Sigmoid colon (tissue), 7 donors: ENCODE results near the gene ATXN10. TPM values are rescaled to one million over a fixed set of nuclear protein-coding genes. Genes with fewer than 3 reads are reported as not detected.

Experiments
- DNase-seq: peaks from one replicate; pipeline ENCODE4 v3.0.0-alpha.2; 2019
- H3K27ac ChIP-seq, 4 donors: fragments of 200-600 bp; sonication (generic); one replicate each; pipeline ENCODE4 v1.5.1; 2016 to 2019; ENCODE audit warnings: mild to moderate bottlenecking in 1 of 4
- H3K27me3 ChIP-seq, 3 donors: fragments of 200-600 bp; sonication (generic); one replicate each; pipeline ENCODE4 v1.5.1; 2019; ENCODE audit warnings: mild to moderate bottlenecking in 1 of 3
- H3K36me3 ChIP-seq, 4 donors: fragments of 200-600 bp; sonication (generic); one replicate each; pipeline ENCODE4 v1.5.1; 2016 to 2019
- H3K4me1 ChIP-seq, 4 donors: fragments of 200-600 bp; sonication (generic); one replicate each; pipeline ENCODE4 v1.5.1; 2017 to 2019
- H3K4me3 ChIP-seq, 4 donors: fragments of 200-600 bp; sonication (generic); one replicate each; pipeline ENCODE4 v1.5.1; 2017 to 2019; ENCODE audit warnings: mild to moderate bottlenecking in 2 of 4, moderate library complexity in 1 of 4
- H3K9me3 ChIP-seq, 4 donors: fragments of 200-600 bp in 3 of 4; sonication (generic) in 3 of 4; one replicate each; pipeline versions ENCODE4 v1.5.1 to v1.6.1; 2013 to 2019
- EP300 ChIP-seq, 4 donors: sonication (generic); formaldehyde crosslinking; IDR thresholded peaks; one replicate each; pipeline ENCODE4 v1.6.1; 2017; ENCODE audit warnings: antibody characterized with exemption in 4 of 4
- POLR2A ChIP-seq, 2 donors: fragments of 450-650 bp; IDR thresholded peaks; one replicate each; pipeline ENCODE4 v1.6.1; 2016; ENCODE audit warnings: antibody characterized with exemption in 2 of 2, mild to moderate bottlenecking in 2 of 2, moderate library complexity in 2 of 2
- POLR2AphosphoS5 ChIP-seq, 4 donors: sonication (generic); formaldehyde crosslinking; IDR thresholded peaks; one replicate each; pipeline ENCODE4 v1.6.1; 2017; ENCODE audit warnings: antibody characterized with exemption in 4 of 4
- WGBS, 2 donors: extraction: QIAGEN DNeasy Blood & Tissue Kit; methylation state at CpG; one replicate each; pipeline ENCODE4 v1.1.7; 2013; 5-methylcytosine and 5-hydroxymethylcytosine counted together
- intact Hi-C: fragments of 100-400 bp; cut with DNase I; formaldehyde crosslinking; loops from one replicate; pipeline ENCODE4 v1.15.1; 2023
- polyA plus RNA-seq, 3 donors: library from polyadenylated mRNA; stranded (reverse); fragments of 200-250 nt; gene quantifications; one replicate each; pipeline ENCODE4 v1.2.3, GENCODE V29; 2013
- total RNA-seq, 4 donors: library from RNA; depleted of rRNA; stranded (reverse); fragments of >200 nt; gene quantifications; one replicate each; pipeline ENCODE4 v1.1.0, GENCODE V29; 2016
- TF ChIP-seq, protein P1 (sequence below), 4 experiments: fragments of 450-650 bp in 3 of 4; fragments of 200-600 bp in 1 of 4; IDR thresholded peaks; one replicate each; pipeline ENCODE4 v1.5.1; 2016 to 2019; ENCODE audit warnings: antibody characterized with exemption in 4 of 4, mild to moderate bottlenecking in 3 of 4, moderate library complexity in 2 of 4
- donor health status: healthy with polysubstance abuse.
- donor health status: Bipolar disorder and iron deficiency.
- donor health status: healthy.

Gene ATXN10
- total and polyA plus RNA-seq, 7 donors: 37.9 to 187 (median 160) TPM

DNA sequence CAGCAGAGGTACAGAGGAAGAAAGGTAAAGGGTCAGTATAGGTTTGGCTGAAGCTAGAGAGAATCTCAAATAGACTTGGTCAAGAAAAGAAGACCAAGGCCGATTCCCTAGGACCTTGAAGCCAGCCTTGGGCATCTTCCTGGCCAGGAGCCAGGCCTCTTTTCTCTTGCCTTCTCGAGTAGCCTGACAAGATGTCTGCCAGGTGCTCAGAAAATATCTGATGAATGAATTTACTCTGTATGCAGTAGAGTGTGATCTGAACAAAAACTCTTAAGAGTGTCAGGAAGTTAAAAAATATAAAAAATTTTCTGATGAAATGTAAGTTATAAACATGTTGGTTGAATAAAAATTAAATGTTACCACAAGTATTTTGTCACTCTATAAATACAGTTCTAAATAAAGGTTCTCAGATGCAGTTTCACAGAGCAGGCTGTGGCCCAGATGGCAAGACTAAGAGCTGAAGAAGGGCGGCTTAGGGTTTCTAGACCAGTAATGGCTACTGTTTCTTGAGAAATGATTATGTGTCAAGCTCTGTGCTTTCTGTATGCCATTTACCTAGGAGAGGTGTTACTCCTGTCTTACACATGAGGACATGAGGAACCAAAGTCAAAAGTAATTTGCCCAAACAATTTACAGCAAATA lies 98.1 kb downstream of the ATXN10 start:
- H3K4me3 ChIP-seq: no peak overlapping the region
- TF ChIP-seq POLR2A (IDR thresholded peaks at IDR 0.05): no peak
- TF ChIP-seq POLR2AphosphoS5 (IDR thresholded peaks at IDR 0.05): no peak
- TF ChIP-seq, protein P1, sequence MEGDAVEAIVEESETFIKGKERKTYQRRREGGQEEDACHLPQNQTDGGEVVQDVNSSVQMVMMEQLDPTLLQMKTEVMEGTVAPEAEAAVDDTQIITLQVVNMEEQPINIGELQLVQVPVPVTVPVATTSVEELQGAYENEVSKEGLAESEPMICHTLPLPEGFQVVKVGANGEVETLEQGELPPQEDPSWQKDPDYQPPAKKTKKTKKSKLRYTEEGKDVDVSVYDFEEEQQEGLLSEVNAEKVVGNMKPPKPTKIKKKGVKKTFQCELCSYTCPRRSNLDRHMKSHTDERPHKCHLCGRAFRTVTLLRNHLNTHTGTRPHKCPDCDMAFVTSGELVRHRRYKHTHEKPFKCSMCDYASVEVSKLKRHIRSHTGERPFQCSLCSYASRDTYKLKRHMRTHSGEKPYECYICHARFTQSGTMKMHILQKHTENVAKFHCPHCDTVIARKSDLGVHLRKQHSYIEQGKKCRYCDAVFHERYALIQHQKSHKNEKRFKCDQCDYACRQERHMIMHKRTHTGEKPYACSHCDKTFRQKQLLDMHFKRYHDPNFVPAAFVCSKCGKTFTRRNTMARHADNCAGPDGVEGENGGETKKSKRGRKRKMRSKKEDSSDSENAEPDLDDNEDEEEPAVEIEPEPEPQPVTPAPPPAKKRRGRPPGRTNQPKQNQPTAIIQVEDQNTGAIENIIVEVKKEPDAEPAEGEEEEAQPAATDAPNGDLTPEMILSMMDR (IDR thresholded peaks at IDR 0.05): no peak
- TF ChIP-seq EP300 (IDR thresholded peaks at IDR 0.05): no peak
- H3K27me3 ChIP-seq: no peaks in the 10 kb centered on the region
- H3K4me1 ChIP-seq: peaks cover 0 to 18% (median 9%) of the 10 kb centered on the region in 4 donors
- H3K36me3 ChIP-seq: no peaks in the 10 kb centered on the region
- intact Hi-C loops: no loop called here
- H3K27ac ChIP-seq: no peak overlapping the region
- WGBS, 2 donors: 84 to 92% methylated on average over 3 of the region's 3 CpGs
- no peaks in the 10 kb centered on the region for H3K9me3 ChIP-seq
- DNase-seq: no peak

DNA sequence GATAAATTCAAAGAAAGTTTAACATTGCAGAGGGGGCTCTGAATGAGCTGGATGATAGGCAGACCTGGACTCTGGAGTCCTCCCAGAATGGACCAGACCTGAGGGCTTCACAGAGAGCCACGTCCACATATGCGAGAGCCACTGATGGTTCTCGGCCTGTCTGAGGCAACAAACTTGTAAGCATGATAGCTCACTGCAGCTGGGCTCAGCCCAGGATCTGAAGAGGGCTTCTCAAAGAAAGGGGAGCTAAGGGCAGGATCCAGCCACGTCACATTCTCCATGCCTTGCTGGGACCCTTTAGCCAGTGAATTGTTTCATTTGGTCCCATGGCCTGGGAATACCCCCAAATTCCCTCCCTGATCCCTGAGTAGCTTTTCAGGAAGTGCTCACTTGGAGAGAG lies 98.9 kb downstream of the ATXN10 start:
- Histone ChIP-seq H3K9me3 (no peaks in the 10 kb centered on the region), H3K27me3 (no peaks in the 10 kb centered on the region), H3K27ac (no peak overlapping the region), H3K4me1 (peaks cover 0 to 18% (median 9%) of the 10 kb centered on the region in 4 donors), H3K36me3 (no peaks in the 10 kb centered on the region), H3K4me3 (no peak overlapping the region)
- intact Hi-C loops: no loop called here
- TF ChIP-seq POLR2AphosphoS5 (IDR thresholded peaks at IDR 0.05) (no peak), POLR2A (IDR thresholded peaks at IDR 0.05) (no peak), EP300 (IDR thresholded peaks at IDR 0.05) (no peak)
- TF ChIP-seq, protein P1 (IDR thresholded peaks at IDR 0.05): no peak
- no peak for DNase-seq
- 73 to 91% methylated on average over 4 of the region's 4 CpGs for WGBS, 2 donors

DNA sequence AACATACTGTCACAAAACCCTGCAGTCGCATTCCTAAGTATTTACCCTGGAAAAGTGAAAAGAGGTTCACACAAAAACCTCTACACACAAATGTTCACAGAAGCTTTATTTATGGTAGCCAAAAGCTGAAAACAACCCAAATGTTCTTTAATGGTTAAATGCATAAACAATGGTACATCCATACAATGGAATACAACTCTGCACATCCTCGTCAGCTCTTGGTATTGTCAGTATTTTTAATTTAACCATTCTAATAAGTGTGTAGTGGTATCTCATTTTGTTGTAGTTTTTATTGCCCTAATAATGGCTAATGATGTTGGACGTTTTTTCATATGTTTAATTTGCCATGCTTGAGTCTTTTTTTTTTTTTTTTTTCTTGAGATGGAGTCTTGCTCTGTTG lies 99.4 kb downstream of the ATXN10 start:
- WGBS, 2 donors: 95% methylated on average over 3 of the region's 3 CpGs
- Histone ChIP-seq H3K27ac (no peak overlapping the region), H3K36me3 (no peaks in the 10 kb centered on the region), H3K27me3 (no peaks in the 10 kb centered on the region), H3K4me1 (peaks cover 0 to 18% (median 9%) of the 10 kb centered on the region in 4 donors), H3K9me3 (no peaks in the 10 kb centered on the region), H3K4me3 (no peak overlapping the region)
- no peak for DNase-seq
- intact Hi-C loops: no loop called here
- no peak for TF ChIP-seq POLR2AphosphoS5 (IDR thresholded peaks at IDR 0.05)
- TF ChIP-seq, protein P1 (IDR thresholded peaks at IDR 0.05): no peak
- TF ChIP-seq EP300 (IDR thresholded peaks at IDR 0.05): no peak
- TF ChIP-seq POLR2A (IDR thresholded peaks at IDR 0.05): no peak

DNA sequence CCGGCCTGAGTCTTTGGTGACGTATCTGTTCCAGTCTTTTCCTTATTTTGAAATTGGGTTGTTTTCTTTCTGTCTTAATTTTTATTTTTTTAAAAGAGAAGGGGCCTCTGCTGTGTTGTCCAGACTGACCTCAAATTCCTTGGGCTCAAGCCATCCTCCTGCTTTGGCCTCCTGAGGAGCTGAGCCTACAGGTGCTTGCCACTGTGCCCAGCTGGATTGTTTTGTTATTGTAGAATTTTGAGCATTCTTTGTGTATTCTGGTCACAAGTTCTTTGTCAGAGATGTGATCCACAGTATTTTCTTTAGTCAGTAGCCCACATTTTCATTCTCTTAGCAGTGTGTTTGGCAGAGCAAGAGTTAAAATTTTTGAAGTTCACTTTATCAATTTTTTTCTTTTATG lies 100.1 kb downstream of the ATXN10 start:
- H3K4me3 ChIP-seq: no peak overlapping the region
- H3K4me1 ChIP-seq: peaks cover 0 to 23% (median 11%) of the 10 kb centered on the region in 4 donors
- 98 to 99% methylated on average over 2 of the region's 2 CpGs for WGBS, 2 donors
- no peak for DNase-seq
- no peaks in the 10 kb centered on the region for H3K27me3 ChIP-seq
- H3K9me3 ChIP-seq: no peaks in the 10 kb centered on the region
- intact Hi-C loops: no loop called here
- no peak overlapping the region for H3K27ac ChIP-seq
- TF ChIP-seq POLR2AphosphoS5 (IDR thresholded peaks at IDR 0.05) (no peak), POLR2A (IDR thresholded peaks at IDR 0.05) (no peak), EP300 (IDR thresholded peaks at IDR 0.05) (no peak)
- TF ChIP-seq, protein P1 (IDR thresholded peaks at IDR 0.05): no peak
- no peaks in the 10 kb centered on the region for H3K36me3 ChIP-seq

DNA sequence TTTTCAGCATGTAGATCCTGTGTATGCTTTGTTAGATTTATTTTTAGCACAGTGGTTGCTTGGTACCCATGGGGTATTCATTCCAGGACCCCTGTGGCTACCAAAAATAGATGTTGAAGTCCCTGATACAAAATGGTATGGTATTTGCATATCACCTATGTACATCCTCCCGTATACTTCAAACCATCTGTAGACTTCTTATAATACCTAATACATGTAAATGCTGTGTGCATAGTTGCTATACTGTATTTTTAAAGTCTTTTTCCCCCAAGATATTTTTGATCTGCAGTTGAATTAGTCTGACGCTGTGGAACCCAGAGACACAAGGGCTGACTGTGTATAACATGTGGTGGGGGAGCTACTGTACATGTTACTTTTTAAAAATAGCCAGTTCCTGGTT lies 101.1 kb downstream of the ATXN10 start:
- intact Hi-C loops: no loop called here
- H3K27ac ChIP-seq: no peak overlapping the region
- H3K36me3 ChIP-seq: no peaks in the 10 kb centered on the region
- H3K4me1 ChIP-seq: peaks cover 0 to 28% (median 20%) of the 10 kb centered on the region in 4 donors
- TF ChIP-seq POLR2A (IDR thresholded peaks at IDR 0.05) (no peak), POLR2AphosphoS5 (IDR thresholded peaks at IDR 0.05) (no peak), EP300 (IDR thresholded peaks at IDR 0.05) (no peak)
- TF ChIP-seq, protein P1 (IDR thresholded peaks at IDR 0.05): no peak
- no peak for DNase-seq
- H3K4me3 ChIP-seq: no peak overlapping the region
- no peaks in the 10 kb centered on the region for H3K27me3 ChIP-seq
- 82 to 94% methylated on average over 2 of the region's 2 CpGs for WGBS, 2 donors
- no peaks in the 10 kb centered on the region for H3K9me3 ChIP-seq
